ENCODE measurements around the gene NXPH4. TPM values are rescaled to one million over a fixed set of nuclear protein-coding genes. Genes with fewer than 3 reads are reported as not detected.

Gene NXPH4
- total and polyA plus RNA-seq, 2 donors (not counting 1 experiment from before 2014, with no cell fraction given) = 3.5 to 8.6 TPM

DNA sequence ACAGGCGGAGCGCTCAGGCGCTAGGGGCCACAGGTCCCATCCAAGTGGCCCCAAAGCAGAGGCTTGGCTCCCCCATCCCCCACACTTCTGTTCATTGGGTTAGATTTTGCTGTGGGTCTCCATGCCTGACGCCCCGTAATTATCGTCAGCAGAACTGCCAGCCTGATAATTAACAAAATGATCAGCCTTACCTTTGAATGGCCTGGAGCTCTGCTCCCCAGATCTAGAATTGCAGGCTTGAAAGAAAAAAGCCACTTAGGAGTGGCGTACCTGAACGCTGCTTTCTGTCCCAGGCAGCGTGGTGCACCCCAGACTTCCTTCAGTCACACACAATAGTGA is 40.5 kb upstream of the NXPH4 start:
- intact Hi-C loops (cut with micrococcal nuclease) = no loop called here
- no peaks in the 10 kb centered on the region for H3K9me3 Mint-ChIP-seq (ENCODE audit: insufficient read depth)
- H3K27ac Mint-ChIP-seq = no peak overlapping the region
- 91% methylated on average over 6 of the region's 9 CpGs for WGBS (ENCODE audit: insufficient coverage)
- no peaks in the 10 kb centered on the region for H3K79me2 ChIP-seq (ENCODE audit: control insufficient read depth, insufficient read depth, low read length)
- no peak overlapping the region for H3K4me3 Mint-ChIP-seq
- ATAC-seq (ENCODE audit: low read depth) (no peak), DNase-seq (no peak)
- ChIA-PET CTCF (interaction anchor here (0.6 to 7.7 kb wide), 6 partner anchors 20 to 1279 kb away, joined by 3 to 97 read pairs (median 4); partner anchors contain the start of genes LRP1 and STAT6), POLR2A (no interaction called here)
- no peak overlapping the region for H3K4me2 ChIP-seq (replicated peaks; ENCODE audit: low read depth, low read length, poor library complexity, severe bottlenecking)
- no peak overlapping the region for H3K9ac ChIP-seq (ENCODE audit: low read length)
- no peaks in the 10 kb centered on the region for H3K4me1 ChIP-seq (ENCODE audit: control insufficient read depth in 2 of 2, insufficient read depth in 2 of 2, low read length in 2 of 2)
- peaks cover 5% of the 10 kb centered on the region for H3K27me3 Mint-ChIP-seq
- H3K4me1 Mint-ChIP-seq = no peaks in the 10 kb centered on the region
- H4K20me1 ChIP-seq (ENCODE audit: control insufficient read depth, insufficient read depth, low read length, poor library complexity, severe bottlenecking) = no peaks in the 10 kb centered on the region
- no peak overlapping the region for H3K4me3 ChIP-seq (ENCODE audit: control extremely low read depth in 1 of 5, extremely low read depth in 1 of 5, insufficient read depth in 1 of 5, low read depth in 2 of 5, low read length in 4 of 5)
- no peaks in the 10 kb centered on the region for H3K36me3 ChIP-seq (replicated peaks in 1 of 2; ENCODE audit: control extremely low read depth in 1 of 2, control insufficient read depth in 1 of 2, extremely low read depth in 1 of 2, insufficient read depth in 2 of 2, low read length in 1 of 2)
- TF ChIP-seq EZH2 (IDR thresholded peaks at IDR 0.05; ENCODE audit: borderline replicate concordance, insufficient read depth, low read depth, low read length, poor library complexity, severe bottlenecking) = no peak
- TF ChIP-seq, protein P1, sequence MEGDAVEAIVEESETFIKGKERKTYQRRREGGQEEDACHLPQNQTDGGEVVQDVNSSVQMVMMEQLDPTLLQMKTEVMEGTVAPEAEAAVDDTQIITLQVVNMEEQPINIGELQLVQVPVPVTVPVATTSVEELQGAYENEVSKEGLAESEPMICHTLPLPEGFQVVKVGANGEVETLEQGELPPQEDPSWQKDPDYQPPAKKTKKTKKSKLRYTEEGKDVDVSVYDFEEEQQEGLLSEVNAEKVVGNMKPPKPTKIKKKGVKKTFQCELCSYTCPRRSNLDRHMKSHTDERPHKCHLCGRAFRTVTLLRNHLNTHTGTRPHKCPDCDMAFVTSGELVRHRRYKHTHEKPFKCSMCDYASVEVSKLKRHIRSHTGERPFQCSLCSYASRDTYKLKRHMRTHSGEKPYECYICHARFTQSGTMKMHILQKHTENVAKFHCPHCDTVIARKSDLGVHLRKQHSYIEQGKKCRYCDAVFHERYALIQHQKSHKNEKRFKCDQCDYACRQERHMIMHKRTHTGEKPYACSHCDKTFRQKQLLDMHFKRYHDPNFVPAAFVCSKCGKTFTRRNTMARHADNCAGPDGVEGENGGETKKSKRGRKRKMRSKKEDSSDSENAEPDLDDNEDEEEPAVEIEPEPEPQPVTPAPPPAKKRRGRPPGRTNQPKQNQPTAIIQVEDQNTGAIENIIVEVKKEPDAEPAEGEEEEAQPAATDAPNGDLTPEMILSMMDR (IDR thresholded peaks at IDR 0.05) = no peak
- no peak overlapping the region for H3K27ac ChIP-seq (ENCODE audit: low read length in 2 of 2)
- no peaks in the 10 kb centered on the region for H3K9me3 ChIP-seq (ENCODE audit: control extremely low read depth in 1 of 3, control insufficient read depth in 2 of 3, insufficient read depth in 1 of 3, low read length in 2 of 3)
- no peak overlapping the region for H2AFZ ChIP-seq (ENCODE audit: insufficient read depth, low read depth, low read length, poor library complexity, severe bottlenecking)
- H3K27me3 ChIP-seq (replicated peaks in 1 of 4; ENCODE audit: control extremely low read depth in 1 of 4, control insufficient read depth in 3 of 4, insufficient read depth in 4 of 4, low read length in 3 of 4) = no peaks in the 10 kb centered on the region

DNA sequence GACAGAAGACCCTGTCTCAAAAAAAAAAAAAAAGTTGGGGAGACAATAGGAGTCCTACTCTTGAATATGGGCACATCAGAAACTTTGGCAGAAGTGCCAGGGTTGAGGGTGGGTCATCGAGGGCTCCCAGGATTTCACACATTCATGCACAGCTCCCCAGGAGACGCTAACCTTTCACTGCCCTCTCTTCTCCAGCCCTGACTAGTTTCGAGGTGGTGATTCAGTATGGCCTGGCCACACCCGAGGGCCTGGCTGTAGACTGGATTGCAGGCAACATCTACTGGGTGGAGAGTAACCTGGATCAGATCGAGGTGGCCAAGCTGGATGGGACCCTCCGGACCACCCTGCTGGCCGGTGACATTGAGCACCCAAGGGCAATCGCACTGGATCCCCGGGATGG is 39.7 kb upstream of the NXPH4 start:
- Histone ChIP-seq H2AFZ (ENCODE audit: insufficient read depth, low read depth, low read length, poor library complexity, severe bottlenecking) (no peak overlapping the region), H3K27ac (ENCODE audit: low read length in 2 of 2) (no peak overlapping the region), H4K20me1 (ENCODE audit: control insufficient read depth, insufficient read depth, low read length, poor library complexity, severe bottlenecking) (no peaks in the 10 kb centered on the region), H3K4me1 (ENCODE audit: control insufficient read depth in 2 of 2, insufficient read depth in 2 of 2, low read length in 2 of 2) (no peaks in the 10 kb centered on the region), H3K4me3 (ENCODE audit: control extremely low read depth in 1 of 5, extremely low read depth in 1 of 5, insufficient read depth in 1 of 5, low read depth in 2 of 5, low read length in 4 of 5) (no peak overlapping the region), H3K36me3 (replicated peaks in 1 of 2; ENCODE audit: control extremely low read depth in 1 of 2, control insufficient read depth in 1 of 2, extremely low read depth in 1 of 2, insufficient read depth in 2 of 2, low read length in 1 of 2) (no peaks in the 10 kb centered on the region), H3K9ac (ENCODE audit: low read length) (no peak overlapping the region), H3K4me2 (replicated peaks; ENCODE audit: low read depth, low read length, poor library complexity, severe bottlenecking) (no peak overlapping the region), H3K9me3 (ENCODE audit: control extremely low read depth in 1 of 3, control insufficient read depth in 2 of 3, insufficient read depth in 1 of 3, low read length in 2 of 3) (no peaks in the 10 kb centered on the region), H3K27me3 (replicated peaks in 1 of 4; ENCODE audit: control extremely low read depth in 1 of 4, control insufficient read depth in 3 of 4, insufficient read depth in 4 of 4, low read length in 3 of 4) (no peaks in the 10 kb centered on the region), H3K79me2 (ENCODE audit: control insufficient read depth, insufficient read depth, low read length) (no peaks in the 10 kb centered on the region)
- Mint-ChIP-seq H3K9me3 (ENCODE audit: insufficient read depth) (no peaks in the 10 kb centered on the region), H3K4me1 (no peaks in the 10 kb centered on the region), H3K4me3 (no peak overlapping the region), H3K27ac (no peak overlapping the region), H3K27me3 (peaks cover 5% of the 10 kb centered on the region)
- intact Hi-C loops (cut with micrococcal nuclease) = no loop called here
- WGBS (ENCODE audit: insufficient coverage) = 93% methylated on average over 7 of the region's 9 CpGs
- no peak for TF ChIP-seq EZH2 (IDR thresholded peaks at IDR 0.05; ENCODE audit: borderline replicate concordance, insufficient read depth, low read depth, low read length, poor library complexity, severe bottlenecking)
- TF ChIP-seq, protein P1 (IDR thresholded peaks at IDR 0.05) = no peak
- POLR2A ChIA-PET = no interaction called here
- CTCF ChIA-PET = interaction anchor here (7.7 kb wide), 1 partner anchor 52 kb away, joined by 97 read pairs; the partner anchor contains the start of gene LRP1
- ATAC-seq (ENCODE audit: low read depth) (no peak), DNase-seq (no peak)

Measured in B cell (primary cell).